Right renal cortex interstitium (tissue), 3 donors: ENCODE results near the gene PTPN6. TPM values are rescaled to one million over a fixed set of nuclear protein-coding genes. Genes with fewer than 3 reads are reported as not detected.

Experiments
- DNase-seq, 3 donors: peaks; one replicate each; pipeline ENCODE4 v3.0.0-alpha.2; 2013; ENCODE audit warnings: low read depth in 3 of 3, low spot score in 2 of 3
- polyA plus RNA-seq, 3 donors: library from polyadenylated mRNA; unstranded; fragments of 120-200 nt; gene quantifications; one replicate each; pipeline ENCODE4 v1.2.1, GENCODE V29; 2013; ENCODE audit not compliant: insufficient read length in 3 of 3

PTPN6 gene
- polyA plus RNA-seq, 3 donors, result 19.0 to 21.1 (median 19.5) TPM

DNA sequence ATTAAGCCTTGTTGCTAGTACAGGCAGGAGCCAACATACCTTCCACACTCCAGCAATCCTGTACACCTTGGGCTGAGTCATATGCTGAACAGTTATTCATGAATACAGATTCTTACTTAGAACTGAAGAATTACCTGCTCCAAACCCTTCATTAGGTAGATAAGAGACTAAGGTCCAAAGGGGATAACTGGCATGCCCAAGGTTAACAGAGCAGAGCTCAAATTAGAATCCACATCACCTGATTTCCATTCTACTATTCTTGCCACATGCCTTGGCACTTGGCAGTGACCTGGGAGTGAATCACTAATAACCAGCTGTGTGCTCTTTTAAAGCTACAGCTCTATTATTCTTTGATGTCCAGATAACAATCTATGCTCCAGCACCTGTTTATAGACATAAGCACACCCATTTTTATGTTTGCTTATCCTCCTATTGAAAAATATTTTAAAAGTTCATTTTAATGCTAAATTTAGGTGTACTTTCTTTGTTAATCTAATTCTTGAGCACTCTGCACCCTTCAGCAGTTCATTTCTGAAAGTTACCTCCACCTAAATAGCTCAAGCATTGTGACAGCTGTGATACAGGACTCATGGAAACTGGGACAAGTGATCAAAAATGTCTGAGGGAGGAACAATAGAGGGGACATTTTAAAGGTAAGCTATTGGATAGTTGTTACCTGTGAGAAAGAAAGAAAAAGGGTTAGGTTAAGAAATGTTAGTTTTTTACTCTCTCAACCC lies 47.7 kb downstream of the PTPN6 start:
- no peak for DNase-seq

DNA sequence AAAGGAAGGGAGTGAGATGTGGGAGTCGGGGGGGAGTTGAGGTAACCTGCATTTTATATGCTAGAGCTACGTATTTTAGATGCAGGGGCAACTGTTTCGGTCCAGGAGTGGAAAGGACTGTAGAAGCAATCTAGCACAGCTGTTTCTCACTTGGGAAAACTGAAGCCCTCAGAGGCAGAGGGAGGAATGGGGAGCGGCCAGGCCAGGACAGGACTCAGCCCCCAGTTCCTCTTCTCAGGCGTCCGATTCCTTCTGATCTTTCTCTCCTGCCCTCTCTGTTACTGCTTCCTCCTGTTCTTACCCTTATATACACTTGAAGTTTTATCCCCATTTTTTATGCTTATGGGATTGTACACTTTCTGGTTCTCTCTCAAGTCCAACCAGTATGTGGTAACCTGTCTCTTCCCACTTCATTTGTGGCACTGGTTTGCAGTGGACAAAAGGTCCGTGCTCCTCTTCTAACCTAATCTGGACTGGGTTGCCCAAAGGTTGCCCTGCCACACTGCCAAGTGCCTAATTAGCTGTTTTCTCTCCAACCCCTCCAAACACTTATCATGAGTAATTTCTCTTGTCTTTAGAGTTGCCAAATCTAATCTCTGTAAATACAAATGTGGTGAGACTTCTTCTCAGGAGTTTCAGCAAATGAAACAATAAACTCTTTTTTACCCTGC lies 50.9 kb downstream of the PTPN6 start:
- DNase-seq, result no peak

GRCh38 chr12:7004287-7004803 lies 53.2 kb downstream of the PTPN6 start:
- DNase-seq, result no peak

GRCh38 chr12:7004840-7005239 lies 53.7 kb downstream of the PTPN6 start:
- DNase-seq, result no peak

DNA sequence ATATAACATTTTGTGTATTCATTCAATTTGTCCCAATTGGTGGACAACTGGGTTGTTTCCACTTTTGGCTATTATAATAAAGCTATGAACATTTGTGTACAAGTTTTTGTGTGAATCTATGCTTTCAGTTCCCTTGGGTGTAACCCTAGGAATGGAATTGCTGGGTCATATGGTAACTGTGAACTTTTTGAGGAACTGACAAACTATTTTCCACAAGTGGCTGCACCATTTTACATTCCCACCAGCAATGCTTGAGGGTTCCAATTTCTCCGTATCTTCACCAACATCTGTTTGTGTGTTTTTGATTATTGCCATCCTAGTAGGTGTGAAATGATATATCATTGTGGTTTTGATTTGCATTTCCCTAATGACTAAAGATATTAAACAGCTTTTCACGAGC lies 54.2 kb downstream of the PTPN6 start:
- DNase-seq, result no peak

DNA sequence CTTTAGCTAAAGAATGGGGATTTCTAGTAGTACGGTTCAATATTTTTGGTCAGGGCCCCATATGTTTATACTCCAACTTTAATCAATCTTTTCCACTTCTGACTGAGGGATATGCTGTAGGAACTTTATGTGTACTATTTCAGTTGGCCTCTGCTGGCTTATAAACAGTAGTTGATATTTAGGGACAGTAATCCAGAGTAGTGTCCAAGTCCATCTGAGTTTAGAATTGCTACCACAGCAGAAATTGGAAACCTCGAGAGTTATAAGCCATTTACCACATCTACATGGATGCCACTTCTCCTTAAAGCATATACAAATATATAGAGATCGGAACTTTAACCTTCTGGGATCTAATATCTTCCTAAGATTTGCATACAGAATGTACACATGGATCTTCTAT lies 55.5 kb downstream of the PTPN6 start:
- DNase-seq, result no peak

DNA sequence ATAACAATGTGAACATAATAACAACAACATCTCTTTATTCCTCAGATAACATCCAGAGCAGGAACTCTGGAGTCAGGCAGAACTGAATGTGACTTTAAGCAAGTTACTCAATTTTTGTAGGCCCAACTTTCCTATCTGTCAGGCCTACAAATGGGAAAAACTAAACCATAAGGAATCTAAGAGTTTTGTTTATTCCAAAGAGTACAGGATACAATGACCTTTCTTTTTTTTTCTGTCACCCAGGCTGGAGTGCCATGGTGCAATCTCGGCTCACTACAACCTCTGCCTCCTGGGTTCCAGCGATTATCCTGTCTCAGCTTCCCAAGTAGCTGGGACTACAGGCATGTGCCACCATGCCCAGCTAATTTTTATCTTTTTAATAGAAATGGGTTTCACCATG lies 57.7 kb downstream of the PTPN6 start:
- no peak for DNase-seq

DNA sequence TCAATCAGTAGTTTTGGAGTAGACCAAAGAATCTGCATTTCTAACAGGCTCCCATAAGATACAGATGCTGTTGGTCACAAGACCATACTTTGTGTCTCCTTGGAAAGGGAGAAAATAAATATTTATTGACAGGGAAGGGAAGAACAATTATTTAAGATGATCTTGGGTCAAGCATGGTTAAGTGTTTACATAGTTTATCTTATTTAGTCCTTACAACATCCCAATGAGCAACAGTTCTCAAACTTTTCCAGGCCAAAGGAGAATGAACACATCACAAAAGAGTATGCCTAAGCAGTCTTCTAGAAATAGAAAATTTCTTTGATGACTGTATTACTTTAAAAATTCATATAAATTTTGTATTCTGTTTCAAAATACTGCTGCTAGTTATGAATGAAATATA lies 58.4 kb downstream of the PTPN6 start:
- DNase-seq, result no peak

Other genes starting within 250 kb of the PTPN6 start
- 10 to 100 TPM; 58.7 to 69.4 (median 63.4) TPM for gene COPS7A, start 227.3 kb upstream of the PTPN6 start, polyA plus RNA-seq
- 100 to 1,000 TPM; 184 to 208 (median 196) TPM for gene MLF2, start 198.2 kb upstream of the PTPN6 start, polyA plus RNA-seq
- gene PTMS, start 185.0 kb upstream of the PTPN6 start, polyA plus RNA-seq, result 100 to 1,000 TPM; 498 to 577 (median 564) TPM
- gene LAG3, start 178.8 kb upstream of the PTPN6 start, polyA plus RNA-seq, result 1 to 10 TPM in 1 of 3 donors, under 1 TPM in 2; 0.75 to 1.7 (median 0.90) TPM
- gene CD4, start 161.8 kb upstream of the PTPN6 start, polyA plus RNA-seq, result 10 to 100 TPM; 28.0 to 32.4 (median 31.7) TPM
- gene GPR162, start 129.5 kb upstream of the PTPN6 start, polyA plus RNA-seq, result 10 to 100 TPM; 22.1 to 28.7 (median 24.7) TPM
- gene P3H3, start 122.9 kb upstream of the PTPN6 start, polyA plus RNA-seq, result 10 to 100 TPM; 22.8 to 27.5 (median 24.6) TPM
- gene GNB3, start 110.4 kb upstream of the PTPN6 start, polyA plus RNA-seq, result 1 to 10 TPM; 3.7 to 4.3 (median 4.3) TPM
- gene CDCA3, start 100.1 kb upstream of the PTPN6 start, polyA plus RNA-seq, result 10 to 100 TPM; 20.5 to 23.3 (median 22.7) TPM
- 10 to 100 TPM; 56.7 to 63.5 (median 61.2) TPM for gene USP5, start 99.2 kb upstream of the PTPN6 start, polyA plus RNA-seq
- 100 to 1,000 TPM; 611 to 637 (median 629) TPM for gene TPI1, start 83.8 kb upstream of the PTPN6 start, polyA plus RNA-seq
- gene SPSB2, start 78.1 kb upstream of the PTPN6 start, polyA plus RNA-seq, result 10 to 100 TPM in 2 of 3 donors, 1 to 10 TPM in 1; 7.4 to 13.7 (median 13.2) TPM
- gene LRRC23, start 46.5 kb upstream of the PTPN6 start, polyA plus RNA-seq, result 10 to 100 TPM; 19.1 to 23.5 (median 23.4) TPM
- gene ENO2, start 36.8 kb upstream of the PTPN6 start, polyA plus RNA-seq, result 10 to 100 TPM; 12.0 to 12.5 (median 12.2) TPM
- gene ATN1, start 23.4 kb upstream of the PTPN6 start, polyA plus RNA-seq, result 10 to 100 TPM; 83.9 to 95.0 (median 90.0) TPM
- gene RNU7-1, start 7.5 kb upstream of the PTPN6 start, polyA plus RNA-seq, result 1 to 10 TPM in 2 of 3 donors, not detected in 1; 5.0 to 6.0 TPM
- gene C12orf57, start 7.3 kb upstream of the PTPN6 start, polyA plus RNA-seq, result 100 to 1,000 TPM; 146 to 155 (median 153) TPM
- gene PHB2, start 19.3 kb downstream of the PTPN6 start, polyA plus RNA-seq, result 100 to 1,000 TPM; 256 to 268 (median 266) TPM
- 10 to 100 TPM; 41.6 to 48.2 (median 45.0) TPM for gene EMG1, start 19.6 kb downstream of the PTPN6 start, polyA plus RNA-seq
- gene LPCAT3, start 67.1 kb downstream of the PTPN6 start, polyA plus RNA-seq, result 10 to 100 TPM; 61.5 to 68.3 (median 65.3) TPM
- gene C1S, start 109.4 kb downstream of the PTPN6 start, polyA plus RNA-seq, result 10 to 100 TPM; 49.2 to 60.0 (median 50.5) TPM
- 10 to 100 TPM; 36.0 to 50.6 (median 45.8) TPM for gene C1R, start 141.1 kb downstream of the PTPN6 start, polyA plus RNA-seq
- gene C1RL, start 157.9 kb downstream of the PTPN6 start, polyA plus RNA-seq, result 10 to 100 TPM; 27.4 to 30.0 (median 29.4) TPM
- 10 to 100 TPM; 50.9 to 65.4 (median 52.6) TPM for gene RBP5, start 177.5 kb downstream of the PTPN6 start, polyA plus RNA-seq
- gene CLSTN3, start 179.0 kb downstream of the PTPN6 start, polyA plus RNA-seq, result 100 to 1,000 TPM in 1 of 3 donors, 10 to 100 TPM in 2; 90.0 to 105 (median 95.6) TPM
- 10 to 100 TPM; 39.0 to 51.5 (median 48.8) TPM for gene PEX5, start 238.3 kb downstream of the PTPN6 start, polyA plus RNA-seq